Measurements from ENCODE around the gene SCAMP1.

The SCAMP1 gene

DNA sequence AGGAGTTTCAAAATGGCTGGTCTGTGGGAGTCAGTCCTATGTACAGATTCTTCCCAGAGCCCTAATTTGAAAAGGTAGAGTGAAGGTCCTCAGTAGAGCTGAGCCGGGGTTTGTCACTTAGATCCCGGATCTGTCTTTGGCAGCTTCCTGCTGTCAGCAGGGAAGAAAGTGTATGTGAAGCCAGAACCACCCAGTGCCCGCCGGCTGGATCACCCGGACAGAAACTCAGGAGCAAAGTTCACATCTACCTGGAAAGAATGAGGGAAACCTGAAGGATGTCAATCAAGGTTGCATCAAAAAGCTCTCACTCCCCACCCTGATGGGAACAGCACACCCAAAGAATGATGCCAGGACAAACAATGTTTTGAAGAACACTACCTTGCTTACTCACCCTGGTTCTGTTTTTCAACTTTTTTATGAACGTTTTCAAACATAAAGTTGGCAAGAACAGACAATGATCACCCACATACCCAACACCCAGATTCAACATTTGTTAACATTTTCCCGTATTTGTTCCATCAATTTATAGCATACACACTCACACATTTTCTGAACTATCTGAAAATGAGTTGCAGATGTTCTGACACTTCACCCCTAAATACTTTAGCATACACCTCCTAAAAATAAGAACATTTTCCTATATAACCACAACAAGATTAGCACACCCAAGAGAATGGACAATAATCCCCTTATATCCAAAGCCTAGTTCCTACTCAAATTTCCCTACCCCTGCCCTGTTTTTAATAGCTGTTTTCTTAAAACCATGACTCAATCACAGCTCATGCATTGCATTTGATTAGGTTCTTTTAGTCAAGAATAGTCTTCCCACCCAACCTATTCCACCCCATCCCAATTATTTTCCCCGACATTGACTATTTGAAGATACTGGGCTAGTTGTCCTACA, 154.3 kb downstream of the SCAMP1 start:
- no peak for DNase-seq

DNA sequence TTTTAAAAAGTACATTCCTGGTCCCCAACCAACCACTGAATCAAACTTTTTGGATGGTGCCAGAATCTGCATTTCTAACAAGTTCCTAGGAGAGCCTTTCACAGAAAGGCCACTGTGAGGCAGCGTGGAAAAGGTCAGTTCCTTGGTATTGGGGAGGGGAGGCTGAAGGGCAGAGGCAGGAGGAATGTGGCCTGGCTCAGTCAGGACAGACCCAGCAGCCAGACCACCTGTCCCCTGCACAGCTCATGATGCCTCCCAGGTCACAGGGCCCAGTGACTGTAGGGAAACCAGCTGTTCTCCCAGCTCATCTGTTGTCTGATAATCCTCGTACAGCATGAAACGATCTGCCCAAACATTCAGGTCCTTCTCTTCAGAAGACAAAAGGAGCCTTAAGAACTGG, 155.3 kb downstream of the SCAMP1 start:
- no peak for DNase-seq

DNA sequence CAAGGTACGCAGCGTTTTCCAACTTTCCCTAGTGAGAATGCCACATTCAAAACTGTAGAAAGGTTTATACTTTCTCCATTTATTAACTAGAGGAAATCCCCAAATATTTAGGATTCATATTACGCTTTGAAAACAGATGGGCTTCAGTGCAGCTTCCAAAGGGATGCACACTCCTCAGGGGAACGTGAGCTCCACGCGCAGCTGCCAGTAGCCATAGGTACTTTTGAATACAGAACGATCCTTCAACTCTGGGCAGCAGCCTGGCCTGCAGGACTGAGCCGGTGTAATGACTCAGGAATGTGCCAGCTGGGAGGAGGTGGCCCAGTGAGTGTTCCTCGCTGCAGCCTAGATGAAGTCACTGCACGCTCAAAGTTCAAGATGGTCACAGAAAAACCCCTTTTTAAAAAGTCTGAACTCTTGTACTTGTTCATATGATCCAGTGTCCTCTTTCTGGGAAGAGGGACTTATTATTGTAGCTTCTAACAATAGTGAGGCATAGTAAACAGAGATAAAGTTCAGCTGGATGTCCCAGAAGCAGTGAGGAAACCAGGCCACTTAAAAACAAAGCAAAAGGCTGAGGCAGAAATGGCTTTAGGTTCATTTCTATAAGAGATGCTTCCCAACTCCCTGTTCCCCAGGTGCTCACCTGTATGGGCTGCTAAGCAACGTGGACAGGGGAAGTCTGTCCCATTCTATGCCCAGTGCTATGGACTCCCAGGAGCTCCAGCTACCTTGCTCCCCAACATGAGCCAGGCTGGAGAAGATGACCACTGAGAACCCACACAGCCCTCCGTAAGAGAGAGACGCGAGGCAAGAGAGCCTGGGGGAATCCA, 158.2 kb downstream of the SCAMP1 start:
- peak; percentile 72 to 96 (median 91) for DNase-seq

DNA sequence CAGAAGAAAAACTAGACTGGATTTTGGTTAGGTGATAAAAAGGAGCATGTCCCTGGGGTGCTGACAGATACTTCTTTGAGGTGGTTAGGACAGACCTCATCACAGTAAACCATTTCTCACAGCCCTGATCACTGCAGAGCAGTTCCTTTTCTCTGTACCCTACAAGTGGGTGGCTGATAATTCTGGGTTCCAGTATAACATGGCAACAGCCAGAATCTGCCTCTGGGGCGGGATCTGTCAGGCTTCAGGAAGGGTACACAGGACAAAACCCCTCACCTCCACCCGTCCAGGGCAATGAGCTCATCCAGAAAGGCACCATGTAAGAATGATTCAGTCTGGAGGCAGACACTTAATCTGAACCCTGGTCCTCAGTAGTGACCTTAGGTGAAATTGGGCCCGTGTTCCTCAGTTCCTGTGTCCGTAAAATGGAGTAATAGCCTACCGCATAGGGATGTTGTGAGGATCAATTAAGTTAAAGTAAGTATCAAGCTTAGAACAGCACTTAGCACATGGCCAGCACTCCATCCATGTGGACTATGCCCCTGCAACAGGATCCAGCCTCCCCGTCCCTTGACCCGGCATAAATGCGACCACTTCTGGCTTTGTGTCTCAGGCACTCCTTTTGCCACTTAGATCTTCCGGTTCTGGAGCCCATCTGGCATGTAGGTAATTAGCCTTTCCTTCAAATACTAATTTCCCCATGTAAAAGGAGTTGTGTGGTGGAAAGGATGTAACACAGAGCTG, 159.0 kb downstream of the SCAMP1 start:
- no peak for DNase-seq

DNA sequence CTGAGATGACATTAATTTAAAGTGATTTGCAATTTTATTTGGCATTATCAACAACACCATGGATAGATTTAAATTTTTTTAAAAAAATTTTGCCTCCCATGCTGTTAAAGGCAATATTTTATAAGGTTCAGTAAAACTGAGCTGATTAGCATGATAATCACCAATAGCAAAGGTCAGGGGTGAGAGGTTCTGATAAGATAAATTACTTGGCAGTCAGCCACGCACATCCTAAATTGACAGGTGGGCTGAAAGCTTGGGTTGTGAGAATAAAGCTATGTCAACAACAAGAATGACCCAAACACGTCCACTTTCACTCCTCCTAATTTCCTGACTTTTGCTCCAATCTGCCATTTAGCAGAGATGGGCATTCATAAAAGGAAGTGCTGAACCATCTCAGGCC, 161.0 kb downstream of the SCAMP1 start:
- no peak for DNase-seq

DNA sequence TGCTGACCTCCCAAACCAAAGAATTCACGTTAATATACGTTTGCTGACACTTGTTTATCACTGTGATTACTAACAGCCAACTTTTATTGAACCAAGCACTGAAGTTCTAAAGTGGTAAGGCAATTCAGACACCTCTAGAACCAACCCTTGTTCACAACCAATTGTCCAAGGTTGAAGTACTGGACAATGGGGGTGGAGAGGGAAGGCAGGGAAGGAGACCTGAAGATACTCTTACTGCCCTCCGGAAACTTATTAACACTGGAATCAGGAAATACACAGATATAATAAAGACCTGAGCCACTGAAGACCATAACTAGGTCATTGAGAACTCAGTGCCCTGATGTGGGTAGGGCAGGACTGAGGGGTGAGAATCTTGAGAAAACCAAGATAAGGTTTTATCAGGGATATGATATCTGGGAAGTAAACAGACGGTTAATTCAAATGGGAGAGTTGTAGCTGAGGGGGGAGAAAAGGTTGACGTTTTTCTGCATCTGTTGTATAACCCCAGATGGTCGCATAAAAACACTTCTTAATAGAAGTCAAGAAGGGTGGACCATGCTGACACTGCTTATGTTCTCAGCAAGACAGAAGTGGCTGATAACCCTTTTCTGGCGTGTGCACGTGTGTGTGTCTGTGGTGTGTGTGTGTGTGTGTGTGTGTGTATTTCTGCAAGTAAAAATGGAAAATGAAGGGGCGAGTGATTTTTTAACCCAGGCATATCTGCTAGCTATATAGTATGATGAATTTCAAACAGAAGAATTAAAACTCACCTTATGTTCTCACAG, 162.3 kb downstream of the SCAMP1 start:
- no peak for DNase-seq

DNA sequence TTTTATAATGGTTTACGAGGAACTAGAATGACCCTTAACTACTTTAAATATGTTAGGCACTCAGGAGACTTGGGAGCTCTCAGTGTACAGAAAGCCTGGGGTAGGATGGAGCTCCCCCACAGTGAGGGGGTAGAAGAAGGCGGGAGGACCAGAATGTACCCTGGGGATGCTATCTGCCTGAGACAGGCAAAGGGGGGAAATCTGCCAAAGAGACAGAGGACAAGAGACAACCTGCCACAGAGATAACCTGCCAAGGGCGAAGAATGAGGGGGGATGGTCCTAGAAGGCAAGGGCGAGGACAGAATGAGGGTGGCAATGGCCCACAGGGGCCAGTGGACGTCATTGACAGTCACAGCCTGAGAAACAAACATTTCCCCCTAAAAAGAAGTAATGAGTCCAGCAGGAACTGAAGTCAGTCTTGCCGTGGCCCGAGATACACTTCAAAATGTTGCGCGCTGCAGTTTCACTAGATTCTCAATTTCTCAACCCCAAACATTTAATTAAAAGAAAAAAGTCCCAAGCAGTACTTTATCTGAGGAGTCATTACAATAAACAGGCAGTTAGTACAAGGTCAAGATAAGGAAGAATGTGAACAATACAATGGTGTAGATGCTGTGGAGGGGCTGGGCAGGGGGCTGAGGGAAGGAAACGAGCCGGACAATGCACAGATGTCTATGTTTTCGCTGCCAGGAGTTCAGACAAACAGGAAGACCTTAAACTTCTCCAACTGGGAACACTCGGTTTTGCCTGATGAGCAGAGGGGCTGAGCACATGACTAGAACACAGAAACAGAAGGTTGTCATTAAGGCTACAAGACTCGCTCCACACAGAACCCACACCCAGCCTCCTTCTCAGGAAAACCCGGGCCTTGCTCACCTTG, 163.1 kb downstream of the SCAMP1 start:
- DNase-seq, result no peak

DNA sequence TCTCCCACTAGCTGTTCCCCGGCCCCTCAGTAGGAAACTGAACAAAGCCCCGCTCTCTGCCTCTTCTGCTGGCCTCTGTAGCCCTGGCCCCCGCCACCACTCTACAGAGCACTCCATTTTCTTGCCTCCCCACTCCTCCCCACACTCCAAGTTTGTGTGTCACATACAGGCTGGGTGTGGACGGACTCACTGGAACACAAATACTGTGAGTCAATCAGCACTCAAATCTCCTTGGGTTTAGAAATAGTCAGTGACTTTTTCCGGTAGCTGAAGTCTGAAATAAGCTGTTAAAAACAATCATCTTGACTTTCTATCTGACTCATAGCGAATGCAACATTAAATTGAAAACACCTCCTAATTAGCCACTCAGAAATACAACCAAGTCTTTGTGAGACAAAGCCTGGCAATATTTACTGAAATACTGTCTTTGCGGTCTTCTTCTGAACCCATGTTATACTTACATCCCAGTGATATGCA, 165.7 kb downstream of the SCAMP1 start:
- DNase-seq, result peak; percentile 80 to 95 (median 90)

- DNase-seq, result peak; percentile 91 to 99 (median 96)
These were observed 166.8 kb downstream of the SCAMP1 start for GRCh38 chr5:78527054-78527859.

DNA sequence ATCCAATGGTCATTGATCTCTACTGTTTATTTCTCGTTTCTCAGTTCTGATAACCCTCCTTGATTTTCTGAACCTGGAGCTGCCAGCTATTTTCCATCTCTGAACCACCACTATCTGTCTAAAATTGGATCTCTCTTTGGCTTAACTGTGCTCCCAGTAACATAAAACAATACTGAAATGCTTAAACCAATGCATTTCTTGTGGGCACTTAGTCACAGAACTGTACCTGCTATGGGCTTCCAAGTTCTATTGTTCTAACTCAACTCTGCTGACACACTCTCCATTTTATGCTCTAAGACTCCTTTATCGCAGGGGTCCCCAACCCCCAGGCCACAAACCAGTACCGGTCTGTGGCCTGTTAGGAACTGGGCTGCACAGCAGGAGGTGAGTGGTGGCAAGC, 167.5 kb downstream of the SCAMP1 start:
- DNase-seq, result no peak

Data from suppressor macrophage treated with lipopolysaccharide for 1 hour (primary cell).